Muscle of leg (tissue), 11 donors: Measurements from ENCODE around the gene CALY. TPM values are rescaled to one million over a fixed set of nuclear protein-coding genes. Genes with fewer than 3 reads are reported as not detected.

Experiments used
- DNase-seq: peaks from one replicate; pipeline ENCODE4 v3.0.0; 2013
- H3K27ac ChIP-seq: one replicate; pipeline ENCODE4 v1.5.1; 2013; ENCODE audit warnings: mild to moderate bottlenecking, low read length, control low read depth
- H3K27me3 ChIP-seq: one replicate; pipeline ENCODE4 v1.6.1; 2013; ENCODE audit warnings: low read length; ENCODE audit not compliant: control insufficient read depth, insufficient read depth
- H3K36me3 ChIP-seq: one replicate; pipeline ENCODE4 v1.6.1; 2013; ENCODE audit warnings: low read length; ENCODE audit not compliant: control insufficient read depth, insufficient read depth
- H3K4me1 ChIP-seq: one replicate; pipeline ENCODE4 v1.6.1; 2013; ENCODE audit warnings: low read length; ENCODE audit not compliant: control insufficient read depth, insufficient read depth
- H3K4me3 ChIP-seq: one replicate; pipeline ENCODE4 v1.5.1; 2013; ENCODE audit warnings: low read length, control low read depth
- H3K9me3 ChIP-seq: replicated peaks from 2 replicates; pipeline ENCODE4 v1.6.1; 2013; ENCODE audit warnings: low read depth, low read length; ENCODE audit not compliant: control insufficient read depth
- WGBS: methylation state at CpG from one replicate; pipeline ENCODE4 v1.1.5; 2013; ENCODE audit warnings: missing lambda C conversion rate; ENCODE audit not compliant: insufficient coverage; 5-methylcytosine and 5-hydroxymethylcytosine counted together
- polyA plus RNA-seq, 8 donors: library from polyadenylated mRNA; unstranded; fragments of 120-200 nt; gene quantifications; one replicate each; pipeline versions ENCODE4 v1.2.1 to v1.2.3, GENCODE V29; 2013; ENCODE audit warnings: inconsistent platforms in 1 of 8, low replicate concordance in 1 of 8; ENCODE audit not compliant: insufficient read length in 8 of 8, insufficient read depth in 1 of 8
- total RNA-seq: library from RNA; stranded (reverse); fragments of 120-200 nt; gene quantifications from one replicate; pipeline ENCODE4 v1.2.4, GENCODE V29; 2013

Gene CALY
- total and polyA plus RNA-seq, 9 donors: 0.08 to 0.16 TPM; not detected in 7

DNA sequence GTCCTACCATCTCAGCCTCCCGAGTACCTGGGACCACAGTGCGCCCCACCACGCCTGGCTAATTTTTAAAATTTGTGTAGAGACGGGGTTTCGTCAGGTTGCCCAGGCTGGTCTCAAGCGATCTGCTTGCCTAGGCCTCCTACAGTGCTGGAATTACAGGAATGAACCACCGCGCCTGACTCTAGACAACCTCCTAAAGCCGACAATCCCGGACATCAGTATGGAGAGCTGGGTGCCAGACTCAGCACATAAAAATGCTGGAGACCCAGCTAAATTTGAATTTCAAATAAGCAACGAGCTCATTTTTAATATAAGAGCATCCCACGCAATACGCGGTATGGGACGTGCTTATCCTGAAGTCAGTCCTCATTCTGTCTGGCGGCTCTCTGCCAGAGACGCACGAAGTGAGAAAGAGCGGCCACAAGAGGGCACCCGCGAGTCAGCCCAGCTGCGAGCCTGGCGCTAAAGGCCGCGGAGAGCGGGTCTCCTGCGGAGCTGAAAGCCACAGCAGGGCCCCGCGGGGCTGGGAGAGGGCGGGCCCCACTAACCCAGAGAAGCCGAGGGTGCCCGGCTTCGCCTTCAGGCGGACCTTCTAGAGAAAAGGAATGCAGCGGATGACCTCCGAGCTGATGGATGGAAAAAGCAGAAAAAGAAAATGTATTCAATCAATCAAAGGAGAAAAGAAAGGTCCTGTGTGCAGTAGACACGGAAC is 7.0 kb downstream of the CALY start:
- Histone ChIP-seq H3K9me3 (no peaks in the 10 kb centered on the region), H3K27me3 (peaks cover 85% of the 10 kb centered on the region), H3K4me3 (no peak overlapping the region), H3K27ac (no peak overlapping the region), H3K4me1 (peaks cover 26% of the 10 kb centered on the region), H3K36me3 (no peaks in the 10 kb centered on the region)
- DNase-seq: peak; percentile 89
- WGBS: 4% methylated on average over 32 of the region's 37 CpGs

DNA sequence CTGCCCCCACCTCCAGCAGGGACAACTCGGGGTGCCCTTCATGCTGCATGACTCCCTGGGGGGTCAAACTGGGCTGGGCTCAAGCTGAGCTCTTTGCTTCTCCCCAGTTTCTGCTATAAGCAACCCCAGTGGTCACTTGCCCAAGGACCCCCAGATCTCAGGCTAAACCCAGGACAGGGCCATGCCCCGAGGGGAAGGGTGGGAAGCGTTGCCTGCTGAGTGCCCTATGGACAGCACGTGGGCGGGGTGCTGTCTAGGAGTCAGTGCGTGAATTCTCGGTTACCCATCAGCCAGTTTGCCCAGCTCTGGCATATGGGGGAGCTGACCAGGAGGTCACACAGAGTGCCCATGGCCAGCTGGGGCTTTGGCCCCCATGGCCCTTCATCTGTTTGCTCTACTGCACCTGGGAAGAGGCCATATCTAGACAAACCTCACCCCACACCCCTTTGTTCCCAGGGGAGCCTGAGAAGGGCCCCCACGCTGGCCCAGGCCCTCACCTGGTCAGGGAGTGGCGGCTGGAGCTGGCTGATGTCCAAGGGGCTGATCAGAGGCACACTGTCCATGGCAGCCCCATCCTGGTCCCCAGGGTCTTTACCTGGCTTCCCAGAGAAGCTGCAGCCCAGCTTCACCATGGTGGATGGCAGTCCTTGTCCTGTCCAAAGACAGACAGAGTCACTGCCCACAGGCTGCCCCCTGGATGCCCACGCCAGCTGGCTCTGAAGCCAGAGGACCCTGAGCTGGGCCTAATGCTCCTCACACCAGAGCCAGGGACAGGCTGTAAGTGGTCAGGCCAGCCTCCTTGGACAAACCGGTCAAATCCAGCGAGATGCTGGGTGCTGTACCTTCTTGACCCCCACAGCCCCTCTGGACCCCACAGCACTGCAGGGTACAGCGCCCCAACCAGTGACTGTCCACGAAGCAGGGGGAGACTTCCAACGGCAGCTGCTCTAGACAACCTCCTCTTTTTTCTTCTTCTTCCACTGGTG is 8.0 kb downstream of the CALY start:
- no peaks in the 10 kb centered on the region for H3K9me3 ChIP-seq
- no peak overlapping the region for H3K4me3 ChIP-seq
- no peak for DNase-seq
- peaks cover 80% of the 10 kb centered on the region for H3K27me3 ChIP-seq
- no peaks in the 10 kb centered on the region for H3K36me3 ChIP-seq
- peaks cover 27% of the 10 kb centered on the region for H3K4me1 ChIP-seq
- 69% methylated on average over 14 of the region's 15 CpGs for WGBS
- no peak overlapping the region for H3K27ac ChIP-seq

DNA sequence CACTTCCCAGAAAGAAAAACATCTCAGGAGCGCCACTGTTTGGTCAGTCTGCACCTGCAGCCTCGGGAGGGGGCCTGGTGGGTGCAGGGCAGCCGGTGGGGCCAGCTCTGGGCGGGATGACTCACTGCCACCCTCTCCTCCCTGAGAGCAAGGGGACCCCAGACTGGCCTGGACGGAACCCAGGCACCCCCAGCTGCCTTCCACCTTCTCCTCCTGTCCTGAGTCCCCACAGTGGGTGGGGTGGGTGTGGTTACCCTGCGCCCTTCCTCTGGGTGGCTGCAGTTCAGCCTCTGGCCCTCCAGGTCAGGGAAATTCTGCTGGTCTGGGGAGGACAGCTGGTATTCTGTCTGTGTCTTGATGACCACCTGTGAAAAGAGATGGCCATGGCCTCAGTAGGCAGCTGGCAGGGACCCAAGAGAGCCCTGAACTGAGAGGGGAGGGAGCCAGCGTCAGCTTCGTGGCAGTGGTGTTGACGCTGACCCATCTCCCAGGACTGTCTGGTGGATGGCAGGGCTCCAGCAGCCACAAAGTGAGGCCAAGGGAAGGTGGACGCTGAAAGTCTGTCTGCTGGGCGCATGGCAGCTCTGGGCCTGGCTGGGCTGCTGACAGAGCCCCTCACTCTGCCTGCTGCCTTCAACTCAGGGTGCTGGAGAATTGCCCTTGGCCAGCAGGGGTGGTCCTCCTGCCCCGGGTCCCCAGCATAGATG is 8.9 kb downstream of the CALY start:
- DNase-seq: no peak
- peaks cover 76% of the 10 kb centered on the region for H3K27me3 ChIP-seq
- peaks cover 27% of the 10 kb centered on the region for H3K4me1 ChIP-seq
- H3K9me3 ChIP-seq: no peaks in the 10 kb centered on the region
- WGBS: 52% methylated on average over 10 of the region's 12 CpGs
- H3K4me3 ChIP-seq: no peak overlapping the region
- H3K36me3 ChIP-seq: no peaks in the 10 kb centered on the region
- H3K27ac ChIP-seq: no peak overlapping the region

DNA sequence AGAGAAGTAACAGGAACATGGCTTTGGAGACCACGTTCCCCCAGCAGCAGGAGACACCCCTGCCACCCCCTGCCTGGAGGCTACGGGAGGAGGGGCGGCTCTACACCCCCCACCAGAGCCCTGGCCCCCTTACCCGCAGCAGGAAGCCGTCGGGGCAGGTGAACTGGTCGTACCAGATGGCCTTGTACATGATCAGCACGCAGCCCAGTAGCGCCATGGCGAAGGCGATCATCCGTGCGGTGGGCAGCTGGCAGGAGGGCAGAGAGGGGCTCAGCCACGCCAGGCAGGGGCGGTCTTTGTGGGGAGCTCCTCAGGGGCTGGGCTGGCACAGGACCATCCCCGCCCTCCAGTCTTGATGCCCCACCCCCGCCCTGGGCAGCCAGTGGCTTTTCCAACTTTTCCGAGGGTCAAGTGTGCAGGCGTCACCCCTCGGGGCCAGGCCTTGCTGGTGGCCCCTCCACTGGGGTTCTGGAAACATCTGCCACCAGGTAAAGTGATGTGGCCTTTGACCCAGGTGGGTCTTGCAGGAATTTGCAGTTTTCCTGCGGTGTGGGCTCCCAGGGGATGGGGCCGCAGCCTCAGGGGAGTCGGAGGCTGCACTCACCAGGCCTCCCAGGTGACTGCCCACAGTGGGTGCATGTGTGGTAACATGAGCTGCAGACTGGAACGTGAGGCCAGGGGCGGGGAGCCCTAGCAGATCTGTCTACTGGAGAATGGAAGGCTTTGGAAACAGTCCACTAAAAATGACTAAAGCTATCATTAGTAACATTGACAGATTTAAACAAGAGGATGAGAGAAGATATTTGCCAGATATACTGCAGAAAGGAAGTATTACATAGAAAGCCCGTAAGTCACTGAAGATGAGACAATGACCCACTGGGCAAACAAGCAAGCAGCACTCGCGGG is 9.7 kb downstream of the CALY start:
- WGBS: 22% methylated on average over 24 of the region's 28 CpGs
- no peaks in the 10 kb centered on the region for H3K36me3 ChIP-seq

GRCh38 chr10:133326223-133326551 is 10.5 kb downstream of the CALY start:
- Histone ChIP-seq H3K27me3 (peaks cover 65% of the 10 kb centered on the region), H3K36me3 (no peaks in the 10 kb centered on the region), H3K27ac (no peak overlapping the region), H3K4me1 (peaks cover 27% of the 10 kb centered on the region), H3K9me3 (no peaks in the 10 kb centered on the region), H3K4me3 (no peak overlapping the region)
- no peak for DNase-seq
- WGBS: 0% methylated on average over 1 of the region's 9 CpGs

More for the DNA sequence above, 9.7 kb downstream of the CALY start:
- no peak for DNase-seq
- H3K9me3 ChIP-seq: no peaks in the 10 kb centered on the region
- H3K27ac ChIP-seq: no peak overlapping the region
- peaks cover 27% of the 10 kb centered on the region for H3K4me1 ChIP-seq
- peaks cover 71% of the 10 kb centered on the region for H3K27me3 ChIP-seq
- no peak overlapping the region for H3K4me3 ChIP-seq

DNA sequence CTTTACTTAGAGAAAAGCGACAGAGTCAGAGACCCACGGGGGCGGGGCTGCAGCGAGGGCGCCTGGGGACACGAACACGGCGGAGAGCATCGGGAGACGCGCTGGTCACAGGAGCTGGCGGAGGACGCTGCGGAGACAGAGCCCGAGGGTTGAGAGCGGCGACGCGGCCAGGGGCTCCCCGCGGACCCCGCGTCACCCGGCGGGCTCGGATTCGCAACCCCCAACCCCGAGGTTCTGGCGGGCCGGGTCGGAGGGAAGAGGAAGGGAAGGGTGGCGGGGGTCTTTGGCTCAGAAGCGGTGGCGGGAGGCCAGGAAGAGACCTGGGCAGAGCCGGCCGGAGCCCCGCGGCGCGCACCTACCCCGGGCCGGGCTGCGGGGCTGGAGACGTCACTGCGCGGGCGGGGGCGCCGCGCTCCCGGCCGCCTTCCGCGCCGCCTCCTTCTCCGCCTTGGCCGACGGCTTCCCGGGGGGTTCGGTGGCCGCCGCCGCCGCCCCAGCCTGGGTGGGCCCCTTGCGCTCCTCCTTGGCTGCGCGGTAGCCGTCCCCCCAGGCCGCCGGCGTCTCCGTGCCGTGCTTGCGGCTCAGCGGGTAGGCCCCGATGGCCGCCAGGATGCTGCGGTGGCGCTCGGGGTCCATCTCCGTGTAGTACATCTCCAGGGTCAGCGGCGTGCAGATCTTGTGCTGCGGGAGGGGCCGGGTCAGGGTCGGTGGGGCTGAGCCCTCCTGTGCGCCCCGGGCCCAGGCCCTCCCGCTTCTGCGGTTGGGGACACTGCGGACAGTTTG is 11.1 kb downstream of the CALY start:
- Histone ChIP-seq H3K27me3 (peaks cover 62% of the 10 kb centered on the region), H3K4me3 (peak overlapping the region; percentile 13), H3K36me3 (no peaks in the 10 kb centered on the region), H3K4me1 (peaks cover 27% of the 10 kb centered on the region), H3K9me3 (no peaks in the 10 kb centered on the region), H3K27ac (no peak overlapping the region)
- no peak for DNase-seq
- under 1% methylated on average over 89 of the region's 91 CpGs for WGBS

GRCh38 chr10:133324857-133325260 is 11.8 kb downstream of the CALY start:
- no peaks in the 10 kb centered on the region for H3K9me3 ChIP-seq
- DNase-seq: no peak
- no peak overlapping the region for H3K27ac ChIP-seq
- 15% methylated on average over 20 of the region's 20 CpGs for WGBS
- H3K36me3 ChIP-seq: no peaks in the 10 kb centered on the region
- H3K4me1 ChIP-seq: peaks cover 26% of the 10 kb centered on the region
- H3K27me3 ChIP-seq: peaks cover 57% of the 10 kb centered on the region
- no peak overlapping the region for H3K4me3 ChIP-seq

- Histone ChIP-seq H3K9me3 (no peaks in the 10 kb centered on the region), H3K4me3 (no peak overlapping the region), H3K4me1 (peaks cover 21% of the 10 kb centered on the region), H3K36me3 (no peaks in the 10 kb centered on the region), H3K27me3 (peaks cover 56% of the 10 kb centered on the region), H3K27ac (no peak overlapping the region)
- 14% methylated on average over 3 of the region's 13 CpGs for WGBS
- DNase-seq: peak; percentile 41
Observed at GRCh38 chr10:133324198-133324792, 12.4 kb downstream of the CALY start.
